Panc1 (cell line): Measurements from ENCODE around the gene ITGAV.

ENCODE experiments used
- CTCF ChIP-seq: fragments of 450-650 bp; IDR thresholded peaks from 2 replicates; pipeline ENCODE4 v1.5.1; 2017; ENCODE audit warnings: mild to moderate bottlenecking
- POLR2AphosphoS5 ChIP-seq: IDR thresholded peaks from 2 replicates; pipeline ENCODE4 v1.6.1; 2012; ENCODE audit warnings: mild to moderate bottlenecking, low read depth, low read length, moderate library complexity
- SIN3A ChIP-seq: IDR thresholded peaks from 2 replicates; pipeline ENCODE4 v1.6.1; 2012; ENCODE audit warnings: low read depth, mild to moderate bottlenecking, low read length, moderate library complexity, borderline replicate concordance; ENCODE audit not compliant: insufficient read depth

- TF ChIP-seq CTCF (no peak), SIN3A (no peak), POLR2AphosphoS5 (no peak)
Observed at GRCh38 chr2:186559848-186560247, 30.0 kb upstream of the ITGAV start.
